CD4-positive, alpha-beta T cell (primary cell): Measurements from ENCODE around the gene TOX4. TPM values are rescaled to one million over a fixed set of nuclear protein-coding genes. Genes with fewer than 3 reads are reported as not detected.
A peak's percentile ranks its signal among the peaks of the same experiment; 100 is the strongest.

ENCODE experiments used
- ATAC-seq: fragments of 200-7000 bp; cut with Tn5 transposase; one replicate; pipeline ENCODE4 v1.10.0; 2022; ENCODE audit warnings: mild to moderate bottlenecking; ENCODE audit not compliant: poor library complexity
- CTCF ChIA-PET: fragments of 350-600 bp; sonication (Branson Sonifier 250); formaldehyde crosslinking; loops from one replicate; lab custom pipeline; 2021; ENCODE audit warnings: antibody characterized with exemption, inconsistent platforms; lab: Charles Lee
- POLR2A ChIA-PET: fragments of 350-600 bp; sonication (Branson Sonifier 250); formaldehyde crosslinking; loops from one replicate; lab custom pipeline; 2021; ENCODE audit warnings: antibody characterized with exemption, inconsistent platforms; lab: Charles Lee
- DNase-seq, 14 experiments: peaks; one replicate each; pipeline ENCODE4 v3.0.0-alpha.2; 2013 to 2020; ENCODE audit warnings: mixed read lengths in 2 of 14
- H3K27ac ChIP-seq, 2 donors: one replicate each; pipeline versions ENCODE4 v1.5.1 to v1.7.0; 2013; ENCODE audit warnings: low read length in 2 of 2, low read depth in 1 of 2, mild to moderate bottlenecking in 1 of 2
- H3K27me3 ChIP-seq, 2 experiments: 1 replicate in 1 of 2; 2 replicates in 1 of 2; pipeline versions ENCODE4 v1.6.1 to v1.7.0; 2013; ENCODE audit warnings: low read length in 2 of 2, control low read depth in 1 of 2, mild to moderate bottlenecking in 1 of 2, moderate library complexity in 1 of 2; ENCODE audit not compliant: insufficient read depth in 2 of 2, control insufficient read depth in 1 of 2
- H3K36me3 ChIP-seq: one replicate; pipeline ENCODE4 v1.6.1; 2013; ENCODE audit warnings: low read length, control low read depth; ENCODE audit not compliant: insufficient read depth
- H3K4me1 ChIP-seq: one replicate; pipeline ENCODE4 v1.6.1; 2013; ENCODE audit warnings: low read length, control low read depth; ENCODE audit not compliant: insufficient read depth
- H3K4me3 ChIP-seq: one replicate; pipeline ENCODE4 v1.5.1; 2013; ENCODE audit warnings: mild to moderate bottlenecking, low read length, moderate library complexity
- H3K9me3 ChIP-seq, 2 experiments: 1 replicate in 1 of 2; 2 replicates in 1 of 2; pipeline versions ENCODE4 v1.6.1 to v1.7.0; 2013; ENCODE audit warnings: low read length in 2 of 2, mild to moderate bottlenecking in 2 of 2, control low read depth in 1 of 2, moderate library complexity in 1 of 2; ENCODE audit not compliant: control insufficient read depth in 1 of 2, insufficient read depth in 1 of 2
- H3K27ac Mint-ChIP-seq: one replicate; pipeline ENCODE4 v1.8.0; 2020; ENCODE audit warnings: mixed read lengths
- H3K27me3 Mint-ChIP-seq: one replicate; pipeline ENCODE4 v1.8.0; 2021; ENCODE audit warnings: mixed read lengths
- H3K36me3 Mint-ChIP-seq: one replicate; pipeline ENCODE4 v1.8.0; 2021; ENCODE audit warnings: low read depth, mixed read lengths
- H3K4me1 Mint-ChIP-seq: one replicate; pipeline ENCODE4 v1.8.0; 2021; ENCODE audit warnings: low read depth, mixed read lengths
- H3K4me3 Mint-ChIP-seq: one replicate; pipeline ENCODE4 v1.8.0; 2020; ENCODE audit warnings: mild to moderate bottlenecking, mixed read lengths
- H3K9me3 Mint-ChIP-seq: one replicate; pipeline ENCODE4 v1.8.0; 2020; ENCODE audit warnings: mixed read lengths
- intact Hi-C, 2 experiments: fragments of 100-400 bp; cut with DNase I in 1 of 2; cut with micrococcal nuclease in 1 of 2; formaldehyde crosslinking; loops; one replicate each; pipeline versions ENCODE4 v1.15.1 to v1.9.0; 2023 to 2025; cut with DNase I, micrococcal nuclease
- total RNA-seq, 174 experiments: library from RNA in 2 of 174; stranded (reverse) in 2 of 174; gene quantifications; one replicate each; pipeline ENCODE4 v1.2.3 and lab custom pipeline; 2021 to 2026
- TF ChIP-seq, protein P1 (sequence below): fragments of 200-600 bp; IDR thresholded peaks from one replicate; pipeline ENCODE4 v1.8.0; 2022; ENCODE audit warnings: antibody characterized with exemption, mild to moderate bottlenecking

TOX4 gene
- total RNA-seq, 2 experiments from 2014 or later = 70.9 to 77.4 TPM

DNA sequence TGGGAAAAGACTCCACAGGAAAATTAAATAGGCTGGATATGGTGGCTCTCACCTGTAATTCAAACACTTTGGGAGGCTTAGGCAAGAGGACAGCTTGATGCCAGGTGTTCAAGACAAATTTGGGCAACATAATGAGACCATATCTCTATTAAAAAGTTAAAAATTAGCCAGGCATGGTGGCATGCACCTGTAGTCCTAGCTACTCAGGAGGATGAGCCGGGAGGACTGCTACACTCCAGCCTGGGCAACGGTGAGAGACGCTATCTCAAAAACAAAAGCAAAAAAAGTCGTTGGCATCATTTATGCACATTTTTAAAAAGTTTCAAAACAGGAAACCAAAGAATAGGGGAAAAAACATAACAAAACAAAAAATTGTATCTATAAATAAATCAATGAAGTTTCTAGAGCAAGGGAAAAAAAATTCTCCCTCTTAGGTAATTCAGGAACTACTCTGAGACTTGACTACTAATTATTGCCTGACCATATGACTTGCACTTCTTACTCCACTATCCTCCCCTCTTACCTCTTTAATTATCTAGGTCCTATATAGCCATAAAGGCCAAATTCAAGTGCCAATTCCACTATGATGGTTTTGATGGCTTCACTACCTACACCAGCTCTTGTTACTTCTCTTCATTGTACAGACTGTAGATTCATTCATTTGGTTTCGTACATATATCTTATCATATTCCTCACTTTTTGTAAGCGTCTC, 32.6 kb downstream of the TOX4 start:
- ATAC-seq = no peak

DNA sequence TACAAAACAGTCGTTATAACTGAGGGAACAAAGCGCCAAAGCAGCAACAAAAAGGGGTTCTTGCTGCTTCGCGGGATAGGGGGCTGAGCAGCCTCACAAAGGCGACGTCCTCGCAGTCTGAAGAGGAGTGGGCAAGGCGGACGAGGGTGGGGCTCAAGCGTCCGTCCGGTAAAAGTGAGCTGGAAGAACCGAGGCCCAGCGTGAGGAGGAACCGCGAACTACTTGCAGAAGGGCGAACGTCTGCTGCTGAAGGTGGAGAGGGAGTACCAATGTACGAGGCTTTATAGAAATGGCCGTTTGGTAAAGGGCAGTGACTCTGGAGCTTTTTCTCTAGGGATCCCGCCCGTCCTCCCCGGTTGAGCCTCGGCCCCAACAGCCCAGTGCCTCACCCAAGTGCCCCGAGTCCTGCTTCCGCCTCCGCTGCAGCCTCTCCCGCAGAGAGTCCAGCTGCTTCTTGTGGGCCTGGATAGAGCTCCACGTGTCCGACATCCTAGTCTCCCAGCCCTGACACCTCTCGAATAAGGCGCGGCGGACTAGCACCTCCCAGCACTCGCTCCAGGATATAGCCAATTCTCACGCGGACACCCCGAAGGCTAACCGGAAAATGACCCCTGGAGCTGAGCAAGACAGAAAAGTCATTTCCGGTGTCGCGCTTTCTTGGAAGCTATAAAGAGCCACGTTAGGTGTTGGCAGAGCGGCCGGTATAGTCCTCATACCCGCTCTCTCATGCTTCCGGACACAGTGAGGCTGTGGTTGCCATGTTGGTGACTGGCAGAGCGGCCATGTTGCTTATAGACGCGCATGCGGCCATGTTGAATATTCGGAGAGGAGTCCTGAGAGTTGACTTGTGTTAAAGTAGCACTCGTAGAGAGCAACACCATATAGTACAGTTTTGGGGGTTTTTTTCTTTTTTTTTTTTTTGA, 34.0 kb downstream of the TOX4 start, which contains the start of gene METTL3:
Gene METTL3, minus strand, starts transcription at position 606 of the 923 bp plus-strand sequence. Its CDS starts 117 bp downstream, at position 489.
- TF ChIP-seq, protein P1, sequence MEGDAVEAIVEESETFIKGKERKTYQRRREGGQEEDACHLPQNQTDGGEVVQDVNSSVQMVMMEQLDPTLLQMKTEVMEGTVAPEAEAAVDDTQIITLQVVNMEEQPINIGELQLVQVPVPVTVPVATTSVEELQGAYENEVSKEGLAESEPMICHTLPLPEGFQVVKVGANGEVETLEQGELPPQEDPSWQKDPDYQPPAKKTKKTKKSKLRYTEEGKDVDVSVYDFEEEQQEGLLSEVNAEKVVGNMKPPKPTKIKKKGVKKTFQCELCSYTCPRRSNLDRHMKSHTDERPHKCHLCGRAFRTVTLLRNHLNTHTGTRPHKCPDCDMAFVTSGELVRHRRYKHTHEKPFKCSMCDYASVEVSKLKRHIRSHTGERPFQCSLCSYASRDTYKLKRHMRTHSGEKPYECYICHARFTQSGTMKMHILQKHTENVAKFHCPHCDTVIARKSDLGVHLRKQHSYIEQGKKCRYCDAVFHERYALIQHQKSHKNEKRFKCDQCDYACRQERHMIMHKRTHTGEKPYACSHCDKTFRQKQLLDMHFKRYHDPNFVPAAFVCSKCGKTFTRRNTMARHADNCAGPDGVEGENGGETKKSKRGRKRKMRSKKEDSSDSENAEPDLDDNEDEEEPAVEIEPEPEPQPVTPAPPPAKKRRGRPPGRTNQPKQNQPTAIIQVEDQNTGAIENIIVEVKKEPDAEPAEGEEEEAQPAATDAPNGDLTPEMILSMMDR = no peak
- DNase-seq (peak; percentile 88 to 98 (median 90)), ATAC-seq (peak; percentile 99)
- Mint-ChIP-seq H3K36me3 (peaks cover 28% of the 10 kb centered on the region), H3K4me3 (peak within 1 kb of the TSS; percentile 98), H3K27ac (peak within 1 kb of the TSS; percentile 98), H3K4me1 (peaks cover 45% of the 10 kb centered on the region), H3K9me3 (peaks cover 2% of the 10 kb centered on the region), H3K27me3 (no peaks in the 10 kb centered on the region)
- Histone ChIP-seq H3K4me3 (peak within 1 kb of the TSS; percentile 83), H3K4me1 (peaks cover 30% of the 10 kb centered on the region), H3K36me3 (peaks cover 7% of the 10 kb centered on the region), H3K27ac (peak within 1 kb of the TSS; percentile 82 to 84), H3K27me3 (no peaks in the 10 kb centered on the region), H3K9me3 (no peaks in the 10 kb centered on the region)
- intact Hi-C loops = loop anchor here (1.0 to 2.0 kb wide), 6 partner anchors 15 to 1256 kb away; partner anchors contain the start of genes SALL2 (in 2 of the 2), TOX4 (in 2 of the 2), CHD8 (in 1 of the 2) and OXA1L (in 1 of the 2)
- ChIA-PET CTCF (interaction anchor here (1.9 to 4.7 kb wide), 4 partner anchors 12 to 55 kb away, joined by 5 to 31 read pairs (median 19); partner anchors contain the start of genes CHD8, RAB2B and TOX4), POLR2A (interaction anchor here (0.7 to 4.4 kb wide), 17 partner anchors 8 to 1792 kb away, joined by 3 to 54 read pairs (median 5); partner anchors contain the start of genes ACIN1, C14orf119, CHD8 and OXA1L)

More for the DNA sequence above, 32.6 kb downstream of the TOX4 start:
- no peaks in the 10 kb centered on the region for H3K27me3 Mint-ChIP-seq
- peak overlapping the region; percentile 98 for H3K27ac Mint-ChIP-seq
- Histone ChIP-seq H3K27me3 (no peaks in the 10 kb centered on the region), H3K9me3 (no peaks in the 10 kb centered on the region), H3K4me3 (peak overlapping the region; percentile 83), H3K36me3 (peaks cover 7% of the 10 kb centered on the region), H3K4me1 (peaks cover 33% of the 10 kb centered on the region), H3K27ac (no peak overlapping the region)
- H3K9me3 Mint-ChIP-seq = peaks cover 2% of the 10 kb centered on the region
- H3K36me3 Mint-ChIP-seq = peaks cover 39% of the 10 kb centered on the region
- TF ChIP-seq, protein P1 = no peak
- CTCF ChIA-PET = interaction anchor here (1.9 to 4.7 kb wide), 3 partner anchors 11 to 33 kb away, joined by 5 to 31 read pairs (median 18); partner anchors contain the start of genes RAB2B and TOX4
- POLR2A ChIA-PET = interaction anchor here (2.7 to 4.4 kb wide), 2 partner anchors 16 to 32 kb away, joined by 7 to 35 read pairs; partner anchors contain the start of genes RAB2B, SALL2 and TOX4
- H3K4me1 Mint-ChIP-seq = peaks cover 56% of the 10 kb centered on the region
- intact Hi-C loops = loop anchor here (2.0 kb wide), 3 partner anchors 33 to 1257 kb away; partner anchors contain the start of genes OXA1L (in 1 of the 2), RAB2B (in 1 of the 2) and TOX4 (in 1 of the 2)
- H3K4me3 Mint-ChIP-seq = peak overlapping the region; percentile 98
- no peak for DNase-seq

DNA sequence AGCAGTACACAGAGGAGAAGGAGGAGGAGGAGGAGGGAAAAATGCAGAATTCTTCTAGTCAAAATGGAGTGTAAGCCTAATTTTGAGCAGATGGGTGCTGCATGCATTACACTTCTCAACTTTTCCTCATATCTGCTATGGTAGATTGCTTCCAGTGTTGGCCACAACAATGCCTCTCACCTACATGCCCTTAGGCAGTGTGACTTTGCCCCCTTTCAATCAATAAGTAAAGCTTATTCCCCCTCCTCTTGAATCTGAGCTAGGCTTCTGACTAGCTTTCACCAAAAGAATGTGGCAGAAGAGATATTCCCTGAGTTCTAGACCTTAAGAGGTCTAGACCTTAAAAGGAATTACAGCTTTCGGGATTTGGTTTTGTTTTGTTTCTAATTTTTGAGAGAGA, 37.3 kb downstream of the TOX4 start:
- Histone ChIP-seq H3K9me3 (no peaks in the 10 kb centered on the region), H3K27me3 (no peaks in the 10 kb centered on the region), H3K4me3 (no peak overlapping the region), H3K4me1 (peaks cover 16% of the 10 kb centered on the region), H3K27ac (no peak overlapping the region), H3K36me3 (no peaks in the 10 kb centered on the region)
- Mint-ChIP-seq H3K36me3 (peaks cover 19% of the 10 kb centered on the region), H3K4me3 (no peak overlapping the region), H3K27ac (no peak overlapping the region), H3K4me1 (peaks cover 24% of the 10 kb centered on the region), H3K27me3 (peaks cover 6% of the 10 kb centered on the region), H3K9me3 (peaks cover 2% of the 10 kb centered on the region)
- CTCF ChIA-PET = interaction anchor here (3.4 kb wide), 1 partner anchor 16 kb away, joined by 11 read pairs; no protein-coding TSS in a partner anchor
- intact Hi-C loops = no loop called here
- no peak for DNase-seq
- TF ChIP-seq, protein P1 = no peak
- POLR2A ChIA-PET = interaction anchor here (1.1 kb wide), 1 partner anchor 12 kb away, joined by 4 read pairs; the partner anchor contains the start of gene SALL2
- no peak for ATAC-seq
